Muscle of leg (tissue), 11 donors: Measurements from ENCODE around the gene ZNF823. TPM values are rescaled to one million over a fixed set of nuclear protein-coding genes. Genes with fewer than 3 reads are reported as not detected.
A peak's percentile ranks its signal among the peaks of the same experiment; 100 is the strongest.

ENCODE experiments used
- DNase-seq: peaks from one replicate; pipeline ENCODE4 v3.0.0; 2013
- H3K27ac ChIP-seq: one replicate; pipeline ENCODE4 v1.5.1; 2013; ENCODE audit warnings: mild to moderate bottlenecking, low read length, control low read depth
- H3K27me3 ChIP-seq: one replicate; pipeline ENCODE4 v1.6.1; 2013; ENCODE audit warnings: low read length; ENCODE audit not compliant: control insufficient read depth, insufficient read depth
- H3K36me3 ChIP-seq: one replicate; pipeline ENCODE4 v1.6.1; 2013; ENCODE audit warnings: low read length; ENCODE audit not compliant: control insufficient read depth, insufficient read depth
- H3K4me1 ChIP-seq: one replicate; pipeline ENCODE4 v1.6.1; 2013; ENCODE audit warnings: low read length; ENCODE audit not compliant: control insufficient read depth, insufficient read depth
- H3K4me3 ChIP-seq: one replicate; pipeline ENCODE4 v1.5.1; 2013; ENCODE audit warnings: low read length, control low read depth
- H3K9me3 ChIP-seq: replicated peaks from 2 replicates; pipeline ENCODE4 v1.6.1; 2013; ENCODE audit warnings: low read depth, low read length; ENCODE audit not compliant: control insufficient read depth
- WGBS: methylation state at CpG from one replicate; pipeline ENCODE4 v1.1.5; 2013; ENCODE audit warnings: missing lambda C conversion rate; ENCODE audit not compliant: insufficient coverage; 5-methylcytosine and 5-hydroxymethylcytosine counted together
- polyA plus RNA-seq, 8 donors: library from polyadenylated mRNA; unstranded; fragments of 120-200 nt; gene quantifications; one replicate each; pipeline versions ENCODE4 v1.2.1 to v1.2.3, GENCODE V29; 2013; ENCODE audit warnings: inconsistent platforms in 1 of 8, low replicate concordance in 1 of 8; ENCODE audit not compliant: insufficient read length in 8 of 8, insufficient read depth in 1 of 8
- total RNA-seq: library from RNA; stranded (reverse); fragments of 120-200 nt; gene quantifications from one replicate; pipeline ENCODE4 v1.2.4, GENCODE V29; 2013

Gene ZNF823
- total and polyA plus RNA-seq, 9 donors: 3.1 to 9.1 (median 4.2) TPM

DNA sequence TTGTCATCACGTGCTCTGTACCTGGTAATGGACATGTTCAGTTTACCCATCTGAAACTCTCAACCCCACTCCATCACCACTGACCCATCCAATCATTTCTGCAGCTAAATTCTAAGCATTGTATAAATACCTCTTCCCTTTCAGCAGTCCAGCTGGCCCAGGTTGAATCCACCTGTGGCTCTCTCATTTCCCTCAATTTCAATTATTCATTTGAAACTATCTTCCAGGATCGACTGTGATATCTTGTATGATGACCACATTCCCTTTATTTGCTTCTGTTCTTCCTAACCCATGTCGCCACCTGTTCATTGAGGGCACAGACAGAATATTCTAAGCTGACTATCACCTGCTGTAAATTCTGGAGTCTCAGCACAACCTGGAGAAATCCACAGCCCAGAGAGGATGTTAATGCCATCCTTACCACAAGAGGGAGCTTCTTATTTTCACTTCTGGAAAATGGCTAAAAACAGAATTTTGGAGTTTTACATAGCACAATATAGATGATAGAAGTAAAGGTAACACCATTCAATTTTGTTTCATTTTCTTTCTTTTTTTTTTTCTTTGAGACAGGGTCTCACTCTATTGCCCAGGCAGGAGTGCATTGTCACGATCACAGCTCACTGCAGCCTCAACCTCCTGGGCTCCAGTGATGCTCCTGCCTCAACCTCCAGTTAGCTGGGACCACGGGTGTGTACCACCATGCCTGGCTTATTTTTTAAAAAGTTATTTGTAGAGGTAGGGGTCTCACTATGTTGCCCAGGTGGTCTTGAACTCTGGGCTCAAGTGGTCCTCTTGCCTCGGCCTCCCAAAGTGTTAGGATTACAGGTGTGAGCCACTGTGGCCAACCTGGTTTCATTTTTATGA, 38.6 kb downstream of the ZNF823 start:
- no peaks in the 10 kb centered on the region for H3K36me3 ChIP-seq
- peak; percentile 44 for DNase-seq
- no peak overlapping the region for H3K4me3 ChIP-seq
- H3K27me3 ChIP-seq: no peaks in the 10 kb centered on the region
- no peak overlapping the region for H3K27ac ChIP-seq
- no peaks in the 10 kb centered on the region for H3K9me3 ChIP-seq
- peaks cover 1% of the 10 kb centered on the region for H3K4me1 ChIP-seq
- 63% methylated on average over 4 of the region's 6 CpGs for WGBS

DNA sequence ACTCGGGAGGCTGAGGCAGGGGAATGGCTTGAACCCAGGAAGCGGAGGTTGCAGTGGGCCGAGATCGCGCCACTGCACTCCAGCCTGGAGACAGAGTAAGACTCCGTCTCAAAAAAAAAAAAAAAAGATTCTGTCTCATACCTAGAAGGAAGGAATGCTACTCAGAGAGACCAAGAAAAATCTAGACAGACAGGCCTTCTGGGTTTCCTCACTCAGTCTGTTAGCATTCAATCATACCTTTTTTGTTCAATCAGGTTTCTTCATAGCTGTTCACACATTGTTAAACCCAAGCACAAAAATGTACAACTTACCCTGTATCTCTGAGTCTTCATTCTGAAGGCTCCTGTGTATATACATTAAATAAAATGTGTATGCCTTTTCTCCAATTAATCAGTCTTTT, 40.5 kb downstream of the ZNF823 start:
- Histone ChIP-seq H3K9me3 (no peaks in the 10 kb centered on the region), H3K4me1 (peaks cover 11% of the 10 kb centered on the region), H3K4me3 (no peak overlapping the region), H3K27ac (no peak overlapping the region), H3K36me3 (no peaks in the 10 kb centered on the region), H3K27me3 (no peaks in the 10 kb centered on the region)
- no CpG with 5 or more reads among the region's 6 CpGs for WGBS
- DNase-seq: no peak

DNA sequence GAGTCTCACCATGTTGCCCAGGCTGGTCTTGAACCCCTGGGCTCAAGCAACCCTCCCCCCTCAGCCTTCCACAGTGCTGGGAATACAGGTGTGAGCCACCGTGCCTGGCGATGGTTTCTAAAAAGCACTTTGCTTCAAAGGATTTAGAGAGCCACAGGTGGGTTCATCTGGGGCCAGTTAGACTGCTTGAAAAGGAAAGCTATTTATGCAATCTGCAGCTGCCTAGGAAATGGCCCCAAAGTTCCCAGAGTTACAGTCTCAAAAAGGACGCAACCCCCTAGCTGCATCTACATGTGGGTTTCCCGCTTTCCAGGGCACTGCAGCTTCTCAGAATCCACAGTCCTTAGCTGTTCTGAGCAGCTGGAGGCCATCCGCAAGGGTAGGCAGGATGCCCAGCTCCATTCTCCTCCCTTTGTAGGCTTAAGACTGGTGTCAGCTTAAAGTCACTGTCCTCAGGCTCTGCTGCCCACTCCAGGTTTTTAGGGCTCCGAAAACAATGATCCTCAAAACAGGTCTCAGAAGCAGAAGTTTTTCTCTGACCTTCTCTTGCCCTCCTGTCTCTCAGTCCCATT, 41.4 kb downstream of the ZNF823 start:
- no peak overlapping the region for H3K27ac ChIP-seq
- H3K4me1 ChIP-seq: peaks cover 11% of the 10 kb centered on the region
- no peaks in the 10 kb centered on the region for H3K27me3 ChIP-seq
- H3K36me3 ChIP-seq: no peaks in the 10 kb centered on the region
- no peak overlapping the region for H3K4me3 ChIP-seq
- no peak for DNase-seq
- H3K9me3 ChIP-seq: no peaks in the 10 kb centered on the region
- 39% methylated on average over 5 of the region's 6 CpGs for WGBS

DNA sequence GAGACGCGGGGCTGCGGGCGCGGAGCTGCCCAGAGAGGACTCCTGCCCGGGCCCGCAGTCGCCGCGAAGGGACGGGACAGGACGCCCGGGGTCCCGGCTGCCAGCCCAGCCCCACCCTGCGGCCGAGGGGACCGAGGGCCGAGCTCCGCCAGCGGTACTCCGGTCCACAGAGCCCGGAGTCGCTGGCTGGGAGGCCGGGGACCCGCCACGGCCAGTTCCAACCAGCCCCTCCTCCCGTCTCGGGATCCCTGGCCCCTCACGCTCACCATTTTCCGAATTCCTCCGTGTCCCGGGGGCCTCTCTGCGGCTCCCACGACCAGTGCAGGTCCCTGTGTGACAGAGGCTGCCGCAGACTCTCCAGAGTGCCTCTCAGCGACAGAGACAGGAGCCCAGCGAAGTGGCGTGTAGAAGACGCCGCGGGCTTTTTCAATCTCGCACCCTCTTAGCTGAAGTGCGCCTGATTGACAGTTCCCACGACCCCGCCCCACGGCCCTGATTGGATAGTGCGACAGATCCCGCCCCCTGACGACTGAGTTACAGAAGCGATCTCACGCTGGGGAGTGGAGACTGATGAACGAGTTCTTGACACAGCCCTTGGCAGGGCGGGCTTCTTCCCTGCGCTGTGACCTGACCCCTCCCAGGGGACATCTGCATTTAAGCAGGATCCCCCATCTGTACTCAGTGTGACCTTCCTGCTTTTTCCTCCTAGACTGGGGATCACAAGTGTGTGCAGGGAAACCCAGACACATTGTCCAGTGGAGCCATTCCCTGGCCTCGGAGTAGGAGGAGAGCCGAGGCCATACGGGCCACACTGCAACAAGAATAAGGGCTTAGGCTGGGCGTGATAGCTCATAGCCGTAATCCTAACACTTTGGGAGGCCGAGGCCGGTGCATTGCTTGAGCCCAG, 44.0 kb downstream of the ZNF823 start:
- Histone ChIP-seq H3K4me3 (peak overlapping the region; percentile 74), H3K36me3 (no peaks in the 10 kb centered on the region)
- under 1% methylated on average over 57 of the region's 61 CpGs for WGBS

DNA sequence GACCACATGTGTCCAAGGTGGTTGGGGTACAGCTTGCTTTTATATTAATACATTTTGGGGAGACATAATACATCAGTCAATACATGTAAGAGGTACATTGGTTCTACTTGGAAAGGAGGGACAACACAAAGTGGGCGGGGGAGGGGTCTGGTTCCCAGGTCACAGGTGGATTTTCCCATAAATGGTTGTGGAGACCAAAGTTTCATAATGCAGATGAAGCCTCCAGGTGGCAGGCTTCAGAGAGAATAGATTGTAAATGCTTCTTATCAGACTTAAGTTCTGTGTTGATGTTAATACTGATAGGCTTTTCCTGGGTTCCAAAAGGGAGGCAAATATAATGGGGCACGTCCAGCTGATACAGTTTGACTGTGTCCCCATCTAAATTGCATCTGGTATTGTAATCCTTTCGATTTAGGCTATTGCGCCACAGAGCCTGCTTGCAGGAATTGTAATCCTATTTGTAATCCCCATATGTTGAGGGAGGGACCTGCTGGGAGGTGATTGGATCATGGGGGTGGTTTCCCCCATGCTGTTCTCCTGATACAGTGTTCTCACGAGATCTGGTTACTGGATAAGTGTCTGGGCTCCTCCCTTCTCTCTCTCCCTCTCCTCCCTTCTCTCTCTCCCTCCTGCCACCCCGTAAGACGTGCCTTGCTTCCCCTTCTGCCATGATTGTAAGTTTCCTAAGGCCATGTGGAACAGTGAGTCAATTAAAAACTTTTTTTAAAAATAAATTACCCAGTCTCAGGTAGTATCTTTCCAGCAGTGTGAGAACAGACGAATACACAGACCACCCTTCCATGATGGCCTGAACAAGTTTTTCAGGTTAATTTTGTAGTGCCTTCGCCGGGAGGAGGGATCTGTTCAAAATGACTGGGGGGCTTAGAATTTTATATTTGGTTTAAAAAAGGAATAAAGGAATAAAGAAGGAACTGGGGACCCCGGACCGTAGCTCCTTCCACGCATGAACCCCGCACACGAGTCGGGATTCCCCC, 44.9 kb downstream of the ZNF823 start:
- Histone ChIP-seq H3K36me3 (no peaks in the 10 kb centered on the region), H3K27ac (peak overlapping the region; percentile 81), H3K9me3 (peaks cover 2% of the 10 kb centered on the region), H3K4me3 (peak overlapping the region; percentile 74), H3K27me3 (no peaks in the 10 kb centered on the region), H3K4me1 (peaks cover 11% of the 10 kb centered on the region)
- WGBS: 13% methylated on average over 9 of the region's 16 CpGs
- peak; percentile 61 for DNase-seq

More for the DNA sequence above, 44.0 kb downstream of the ZNF823 start:
- peaks cover 11% of the 10 kb centered on the region for H3K4me1 ChIP-seq
- H3K9me3 ChIP-seq: no peaks in the 10 kb centered on the region
- peak; percentile 97 for DNase-seq
- no peaks in the 10 kb centered on the region for H3K27me3 ChIP-seq
- H3K27ac ChIP-seq: peak overlapping the region; percentile 81

DNA sequence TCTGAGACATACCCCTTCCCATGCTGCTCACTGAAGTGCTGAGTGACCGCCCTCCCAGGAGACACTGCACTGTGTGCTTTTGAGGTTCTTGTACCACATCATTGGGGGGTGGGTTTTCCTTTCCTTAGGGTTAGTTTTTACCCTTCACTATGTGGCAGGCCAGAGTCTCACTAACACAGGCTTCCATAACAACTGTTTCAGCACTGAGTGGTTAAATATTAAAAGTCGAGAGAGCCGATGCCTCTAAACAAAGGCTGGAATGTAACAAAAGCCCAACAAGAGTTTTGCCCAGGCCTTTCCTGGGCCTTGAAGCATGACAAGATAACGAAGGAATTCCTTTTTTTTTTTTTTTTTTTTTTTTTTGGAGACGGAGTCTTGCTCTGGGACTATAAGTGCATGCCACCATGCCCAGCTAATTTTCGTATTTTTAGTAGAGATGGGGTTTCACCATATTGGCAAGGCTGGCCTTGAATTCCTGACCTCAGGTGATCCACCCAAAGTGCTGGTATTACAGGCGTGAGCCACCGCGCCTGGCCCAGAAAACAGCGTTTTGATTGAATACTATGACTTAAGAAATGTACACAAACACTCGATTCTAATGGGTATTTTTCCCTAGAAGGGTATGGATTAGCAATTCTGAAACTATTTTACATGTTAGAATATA, 46.5 kb downstream of the ZNF823 start:
- Histone ChIP-seq H3K27ac (no peak overlapping the region), H3K4me1 (peaks cover 11% of the 10 kb centered on the region), H3K27me3 (no peaks in the 10 kb centered on the region), H3K4me3 (no peak overlapping the region), H3K9me3 (peaks cover 11% of the 10 kb centered on the region), H3K36me3 (no peaks in the 10 kb centered on the region)
- no CpG with 5 or more reads among the region's 11 CpGs for WGBS
- no peak for DNase-seq

DNA sequence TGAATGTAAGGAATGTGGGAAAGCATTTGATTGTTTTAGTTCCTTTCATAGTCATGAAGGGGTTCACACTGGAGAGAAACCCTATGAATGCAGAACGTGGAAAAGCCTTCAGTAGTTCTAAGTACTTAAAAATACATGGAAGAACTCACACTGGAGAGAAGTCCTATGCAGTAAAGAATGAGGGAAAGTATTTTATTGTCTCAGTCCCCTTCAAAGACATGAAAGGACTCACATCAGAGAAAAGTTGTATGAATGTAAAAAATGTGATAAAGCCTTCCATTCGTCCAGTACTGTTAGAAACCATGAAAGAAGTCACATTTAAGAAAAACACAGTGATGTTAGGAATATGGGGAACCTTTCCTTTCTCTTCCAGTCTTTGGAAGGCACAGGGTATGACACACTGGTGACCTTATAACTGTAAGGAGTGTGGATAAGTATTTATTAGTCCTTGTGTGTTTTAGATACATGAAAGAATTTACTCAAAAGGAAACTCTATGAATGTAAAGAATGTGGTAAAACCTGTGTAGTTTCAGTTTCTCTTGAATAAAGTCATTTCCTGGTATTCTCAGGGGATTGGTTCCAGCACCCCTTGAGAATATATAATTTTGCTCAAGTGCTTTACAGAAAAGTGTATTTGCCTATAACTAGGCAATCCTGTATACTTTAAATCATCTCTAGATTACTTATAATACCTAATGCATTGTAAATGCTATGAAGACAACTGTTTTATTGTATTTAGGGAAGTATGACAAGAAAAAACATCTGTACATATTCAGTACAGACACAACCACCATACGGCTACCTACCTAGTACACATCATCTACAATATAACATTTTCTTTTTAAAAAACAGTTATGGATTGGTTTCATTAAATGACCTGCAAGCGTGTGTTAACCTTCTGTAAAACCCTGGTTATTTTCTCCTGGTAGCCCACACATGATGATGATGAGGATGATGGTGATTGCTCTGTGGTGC, 52.8 kb downstream of the ZNF823 start:
- DNase-seq: no peak
- WGBS: no CpG with 5 or more reads among the region's 4 CpGs
- Histone ChIP-seq H3K9me3 (peaks cover 42% of the 10 kb centered on the region), H3K27me3 (no peaks in the 10 kb centered on the region), H3K27ac (no peak overlapping the region), H3K4me1 (no peaks in the 10 kb centered on the region), H3K36me3 (no peaks in the 10 kb centered on the region), H3K4me3 (no peak overlapping the region)

DNA sequence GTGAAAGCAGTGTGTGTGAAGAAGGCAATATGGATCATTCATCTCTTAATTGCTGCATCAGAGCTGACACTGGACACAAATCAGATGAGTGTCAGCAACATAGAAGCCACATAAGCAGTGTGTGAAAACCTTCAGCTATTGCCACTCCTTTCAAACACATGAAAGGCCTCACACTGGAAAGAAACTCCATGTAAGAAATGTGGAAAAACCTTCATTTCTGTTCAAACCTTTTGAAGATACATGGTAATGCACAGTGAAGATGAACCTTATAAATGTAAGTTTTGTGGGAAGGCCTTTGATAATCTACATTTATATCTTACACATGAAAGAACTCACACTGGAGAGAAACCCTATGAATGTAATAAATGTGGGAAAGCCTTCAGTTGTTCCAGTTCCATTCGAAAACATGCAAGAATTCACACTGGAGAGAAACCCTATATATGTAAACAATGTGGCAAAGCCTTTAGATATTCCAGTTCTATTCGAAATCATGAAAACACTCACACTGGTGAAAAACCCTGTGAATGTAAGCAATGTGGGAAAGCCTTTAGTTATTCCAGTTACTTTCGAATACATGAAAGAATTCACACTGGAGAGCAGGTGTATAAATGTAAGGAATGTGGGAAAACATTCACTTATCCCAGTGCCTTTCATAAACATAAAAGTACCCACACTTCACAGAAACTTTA, 53.6 kb downstream of the ZNF823 start:
- Histone ChIP-seq H3K27me3 (no peaks in the 10 kb centered on the region), H3K36me3 (no peaks in the 10 kb centered on the region), H3K9me3 (peaks cover 50% of the 10 kb centered on the region), H3K27ac (no peak overlapping the region), H3K4me3 (no peak overlapping the region), H3K4me1 (no peaks in the 10 kb centered on the region)
- DNase-seq: no peak
- WGBS: no CpG with 5 or more reads among the region's 3 CpGs
